HG03520 (cell line): Measurements from ENCODE around the gene SEPSECS.

Experiments used
- ATAC-seq: cut with Tn5 transposase; IDR thresholded peaks from one replicate; pipeline ENCODE4 v1.9.1; 2021; ENCODE audit warnings: mild to moderate bottlenecking, moderate library complexity; ENCODE audit not compliant: unreplicated experiment

SEPSECS gene

GRCh38 chr4:25157081-25157480, 3.2 kb downstream of the SEPSECS start:
- no peak for ATAC-seq

GRCh38 chr4:25155947-25156346, 4.3 kb downstream of the SEPSECS start:
- ATAC-seq = no peak

- no peak for ATAC-seq
These were observed 5.5 kb downstream of the SEPSECS start for GRCh38 chr4:25154594-25155265.

DNA sequence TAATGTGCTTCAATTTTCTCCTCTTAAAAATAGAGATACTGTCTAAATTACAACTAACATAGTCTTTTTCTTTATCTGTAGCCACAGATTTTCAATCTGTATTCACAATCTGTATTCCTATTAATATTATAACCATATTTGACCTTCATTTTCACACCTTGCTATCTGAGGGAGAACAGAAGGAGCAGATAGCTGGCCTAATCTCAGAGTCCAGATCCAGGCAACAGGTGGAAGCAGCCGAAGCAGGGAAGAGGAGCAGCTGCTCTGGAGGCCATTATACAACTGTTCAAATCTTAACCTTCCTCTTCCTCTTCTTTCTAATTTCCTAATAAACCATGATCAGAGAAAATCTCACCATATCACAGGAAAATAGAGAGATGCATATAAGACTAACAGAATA, 14.2 kb downstream of the SEPSECS start:
- ATAC-seq = no peak

DNA sequence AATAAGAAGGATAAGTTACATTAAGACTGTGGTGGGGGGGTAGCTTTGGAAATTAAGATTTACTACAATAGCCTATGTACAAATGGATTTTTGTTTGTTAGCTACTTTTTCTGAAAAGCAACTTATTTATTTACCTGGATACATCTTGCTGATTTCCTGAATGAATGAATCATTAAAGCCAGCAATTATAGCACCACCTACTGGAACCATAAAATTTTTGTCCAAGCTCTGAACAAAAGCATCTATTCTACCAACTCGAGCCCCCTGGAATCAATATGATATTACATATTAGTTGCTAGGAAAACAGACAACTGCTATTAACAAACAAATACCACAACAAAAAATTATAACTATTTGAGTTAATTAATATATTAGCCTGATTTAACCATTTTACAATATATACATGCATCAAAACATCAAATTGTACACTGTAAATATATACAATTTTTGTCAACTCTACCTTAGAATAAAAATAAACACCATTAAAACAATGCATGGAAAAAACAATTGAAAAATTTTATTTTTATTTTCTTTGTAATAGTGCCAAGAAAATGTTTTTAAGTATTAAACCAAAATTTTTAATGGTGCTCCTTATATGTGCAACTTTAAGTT, 15.3 kb downstream of the SEPSECS start:
- no peak for ATAC-seq

DNA sequence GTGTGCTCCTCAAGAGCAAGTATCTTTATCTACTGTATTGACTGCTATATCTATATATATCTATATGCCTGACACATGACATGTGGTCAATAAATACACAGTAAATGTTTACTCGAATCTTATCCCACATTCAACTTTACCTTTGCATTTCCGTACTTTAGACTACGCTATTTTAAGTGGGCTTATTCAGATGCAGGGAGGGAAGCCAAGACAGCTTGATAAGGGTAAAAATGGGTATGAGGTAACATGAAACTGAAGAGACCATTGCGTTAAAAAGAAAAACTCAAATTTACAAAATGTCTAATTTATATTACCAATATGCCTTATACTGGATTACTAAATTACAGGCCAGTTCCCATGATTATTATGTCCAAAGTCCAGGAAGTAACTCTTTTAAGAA, 17.8 kb downstream of the SEPSECS start:
- ATAC-seq = no peak

GRCh38 chr4:25141592-25141991, 18.7 kb downstream of the SEPSECS start:
- no peak for ATAC-seq

DNA sequence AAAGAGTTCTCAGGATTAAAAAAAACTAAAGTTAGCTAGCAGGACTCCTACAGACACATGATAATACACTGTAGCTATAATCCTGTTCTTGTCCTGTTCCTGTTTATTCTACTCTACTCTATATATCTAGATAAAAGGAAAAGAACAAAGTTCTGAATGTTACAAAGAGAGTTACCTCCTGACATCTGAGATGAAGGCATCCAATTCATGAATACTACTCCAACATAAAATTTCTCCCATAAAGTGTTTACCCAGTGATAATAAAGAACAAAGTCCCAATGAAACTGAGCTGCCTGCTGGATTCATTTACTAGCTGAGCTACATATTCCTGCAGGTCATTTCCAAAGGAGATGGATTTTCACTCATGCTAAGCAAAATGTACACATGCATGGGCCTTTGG, 27.1 kb downstream of the SEPSECS start:
- no peak for ATAC-seq

DNA sequence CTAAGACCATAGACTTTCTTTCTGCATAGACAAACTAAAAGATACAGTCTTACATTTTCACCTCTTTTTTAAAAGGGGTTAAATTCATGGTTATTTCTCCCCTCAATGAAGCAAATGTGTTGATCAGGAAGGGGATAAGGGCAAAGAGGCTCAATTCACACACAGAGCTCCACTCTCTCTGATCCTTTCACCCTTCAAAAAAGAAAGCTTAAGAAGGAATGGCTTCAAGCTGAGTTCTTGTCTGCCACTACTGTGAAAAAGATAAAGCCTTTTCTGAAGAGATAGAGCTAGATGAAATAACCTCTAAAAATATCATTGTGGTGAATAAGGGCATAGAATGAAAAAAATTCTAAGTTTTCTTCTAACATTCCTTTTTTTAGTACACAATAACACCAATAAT, 28.3 kb downstream of the SEPSECS start:
- no peak for ATAC-seq

- ATAC-seq = no peak
These were observed 28.9 kb downstream of the SEPSECS start for GRCh38 chr4:25131381-25131780.

GRCh38 chr4:25129917-25130316, 30.3 kb downstream of the SEPSECS start:
- no peak for ATAC-seq

DNA sequence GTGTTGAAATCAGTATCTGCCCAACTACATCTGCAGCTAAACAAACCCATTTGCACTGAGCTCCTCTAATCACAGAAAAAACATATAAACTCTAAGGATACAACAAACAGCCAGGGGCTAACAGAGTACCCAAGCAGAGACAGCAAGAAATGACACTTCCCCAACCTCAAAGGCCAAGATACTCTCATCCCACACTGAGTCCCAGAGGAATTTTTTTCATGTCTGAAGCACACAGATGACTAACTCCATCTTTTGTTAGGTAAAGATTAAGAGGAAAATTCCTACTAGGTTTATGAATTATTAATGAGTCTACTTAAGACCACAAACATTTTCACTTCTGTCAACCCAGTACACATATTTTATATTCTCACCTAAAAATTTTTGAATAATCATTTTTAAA, 31.6 kb downstream of the SEPSECS start:
- ATAC-seq = no peak

GRCh38 chr4:25123236-25123635, 37.0 kb downstream of the SEPSECS start:
- ATAC-seq = peak; percentile 97

- no peak for ATAC-seq
These were observed 39.9 kb downstream of the SEPSECS start for GRCh38 chr4:25120146-25120940.

DNA sequence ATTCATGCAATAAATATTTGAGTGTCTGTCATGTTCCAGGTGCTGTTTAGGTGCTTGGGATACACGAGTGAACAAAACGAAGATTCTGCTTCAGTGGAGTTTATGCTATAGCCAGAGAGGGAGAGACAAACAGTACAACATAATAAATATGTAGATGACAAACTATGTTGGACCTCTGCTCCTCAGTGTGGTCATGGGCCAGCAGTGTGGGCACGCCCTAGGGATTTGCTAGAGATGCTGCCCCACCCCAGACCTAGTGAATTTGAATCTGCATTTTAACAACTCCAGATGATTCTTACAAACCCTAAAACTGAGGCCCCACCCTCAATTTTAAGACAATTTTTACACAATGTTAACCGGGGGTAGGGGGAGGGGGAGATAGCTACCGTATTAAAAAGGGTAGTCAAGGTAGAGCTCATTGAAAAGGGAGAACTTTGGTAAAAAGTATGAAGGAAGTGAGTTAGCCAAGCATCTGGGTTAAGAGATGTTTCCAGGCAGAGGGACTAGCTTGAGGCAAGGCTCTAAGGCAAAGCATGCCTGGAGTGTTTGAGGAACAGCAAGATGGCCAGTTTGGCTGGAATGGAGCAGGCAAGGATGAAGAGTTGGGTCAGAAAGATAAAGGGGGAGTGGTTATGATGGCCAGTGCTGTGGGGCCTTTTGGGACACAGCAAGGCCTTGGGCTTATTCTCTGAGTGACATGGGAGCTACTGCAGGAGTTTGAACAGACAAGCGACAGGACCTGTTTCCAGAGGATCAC, 42.4 kb downstream of the SEPSECS start:
- no peak for ATAC-seq

- ATAC-seq = no peak
These were observed 43.0 kb downstream of the SEPSECS start for GRCh38 chr4:25117274-25117673.

DNA sequence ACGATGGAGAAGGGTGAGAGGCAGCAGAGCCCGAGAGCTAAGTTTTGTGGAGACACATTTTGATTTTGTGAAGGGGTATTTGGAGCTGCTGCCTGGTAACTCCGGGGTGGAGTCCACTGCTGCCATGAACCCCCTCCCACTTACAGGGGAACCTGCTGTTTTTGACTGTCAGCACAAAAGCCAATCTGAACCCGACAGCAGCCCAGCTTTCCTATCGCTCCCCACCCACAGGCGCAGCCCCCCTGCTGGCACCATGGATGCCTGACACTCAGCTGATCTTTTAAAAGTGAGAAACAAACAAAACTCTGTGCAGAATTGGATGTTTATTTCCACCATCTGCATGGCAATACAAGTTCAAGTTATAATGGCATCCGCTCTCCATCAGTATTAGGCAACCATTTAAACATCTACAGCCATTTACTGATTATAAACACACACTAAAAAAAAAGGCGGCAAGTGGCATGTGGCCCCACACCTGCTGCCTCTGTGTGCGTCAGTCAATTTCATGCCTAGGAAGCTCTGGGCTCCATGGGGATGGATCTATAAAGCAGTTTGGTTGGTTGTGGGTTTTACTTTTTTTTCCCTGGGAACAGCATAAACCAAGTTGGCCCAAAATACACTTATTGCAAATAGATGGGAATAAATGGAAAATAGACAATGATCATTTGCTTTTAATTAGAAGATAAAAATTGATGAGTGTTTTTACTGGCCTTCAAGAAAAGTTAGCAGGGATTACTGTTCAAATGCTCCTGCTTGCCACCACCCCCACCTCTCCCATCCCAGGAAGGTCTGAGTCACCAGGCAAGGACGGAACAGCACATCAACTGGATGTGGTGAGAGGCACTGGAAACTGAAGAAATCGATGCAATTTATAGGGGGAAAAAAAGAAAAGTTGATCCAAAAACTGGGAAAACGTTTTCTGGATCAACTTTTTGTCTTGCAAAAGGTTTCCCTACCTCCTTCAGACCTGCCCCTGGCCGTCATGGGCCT, 46.0 kb downstream of the SEPSECS start:
- ATAC-seq = no peak

DNA sequence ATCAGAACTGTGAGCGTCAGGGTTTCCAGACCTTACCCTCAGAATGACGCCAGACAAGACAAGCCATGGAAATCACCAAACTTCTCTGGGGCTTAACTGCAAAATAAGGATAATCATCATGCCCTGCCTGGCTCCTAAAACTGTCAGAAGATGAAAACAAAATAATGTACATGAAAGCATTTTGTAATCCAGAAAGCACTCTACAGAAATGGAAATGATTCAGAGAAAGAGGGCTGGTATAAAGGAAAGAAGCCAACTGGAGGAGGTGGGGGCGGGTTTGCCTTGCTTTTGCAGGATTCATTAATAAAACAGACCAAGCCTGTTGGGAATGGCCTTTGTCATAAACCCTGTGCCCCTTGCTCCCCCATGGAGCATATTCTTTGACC, 47.3 kb downstream of the SEPSECS start:
- ATAC-seq = no peak

- no peak for ATAC-seq
These were observed 47.8 kb downstream of the SEPSECS start for GRCh38 chr4:25112366-25112994.
